Upper lobe of left lung (tissue), 4 donors: ENCODE data around the gene ASB17.

Experiments used
- POLR2A ChIP-seq, 4 donors: fragments of 450-650 bp; IDR thresholded peaks; one replicate each; pipeline ENCODE4 v1.5.1; 2016 to 2017; ENCODE audit warnings: antibody characterized with exemption in 4 of 4, mild to moderate bottlenecking in 2 of 4
- TF ChIP-seq, protein P1 (sequence below), 6 experiments: fragments of 450-650 bp in 4 of 6; fragments of 200-600 bp in 2 of 6; sonication (generic) in 2 of 6; IDR thresholded peaks; one replicate each; pipeline ENCODE4 v1.5.1; 2016 to 2019; ENCODE audit warnings: antibody characterized with exemption in 6 of 6

- no peak for TF ChIP-seq POLR2A (IDR thresholded peaks at IDR 0.05)
- TF ChIP-seq, protein P1, sequence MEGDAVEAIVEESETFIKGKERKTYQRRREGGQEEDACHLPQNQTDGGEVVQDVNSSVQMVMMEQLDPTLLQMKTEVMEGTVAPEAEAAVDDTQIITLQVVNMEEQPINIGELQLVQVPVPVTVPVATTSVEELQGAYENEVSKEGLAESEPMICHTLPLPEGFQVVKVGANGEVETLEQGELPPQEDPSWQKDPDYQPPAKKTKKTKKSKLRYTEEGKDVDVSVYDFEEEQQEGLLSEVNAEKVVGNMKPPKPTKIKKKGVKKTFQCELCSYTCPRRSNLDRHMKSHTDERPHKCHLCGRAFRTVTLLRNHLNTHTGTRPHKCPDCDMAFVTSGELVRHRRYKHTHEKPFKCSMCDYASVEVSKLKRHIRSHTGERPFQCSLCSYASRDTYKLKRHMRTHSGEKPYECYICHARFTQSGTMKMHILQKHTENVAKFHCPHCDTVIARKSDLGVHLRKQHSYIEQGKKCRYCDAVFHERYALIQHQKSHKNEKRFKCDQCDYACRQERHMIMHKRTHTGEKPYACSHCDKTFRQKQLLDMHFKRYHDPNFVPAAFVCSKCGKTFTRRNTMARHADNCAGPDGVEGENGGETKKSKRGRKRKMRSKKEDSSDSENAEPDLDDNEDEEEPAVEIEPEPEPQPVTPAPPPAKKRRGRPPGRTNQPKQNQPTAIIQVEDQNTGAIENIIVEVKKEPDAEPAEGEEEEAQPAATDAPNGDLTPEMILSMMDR (IDR thresholded peaks at IDR 0.05): no peak
Observed at GRCh38 chr1:75953461-75953860, 21.3 kb upstream of the ASB17 start.
